Right atrium auricular region (tissue), 2 donors: ENCODE measurements around the gene FRAS1. TPM values are rescaled to one million over a fixed set of nuclear protein-coding genes. Genes with fewer than 3 reads are reported as not detected.
"Not testable (repeated sequence)": the region's sequence is repeated elsewhere in the genome, so short reads cannot be mapped to it uniquely, and the experiment has no call there.

ENCODE experiments used
- DNase-seq: peaks from one replicate; pipeline ENCODE4 v3.0.0-alpha.2; 2019; ENCODE audit warnings: low spot score
- H3K27ac ChIP-seq, 2 donors: fragments of 200-600 bp; sonication (generic); 1 replicate in 1 of 2; 2 replicates in 1 of 2; pipeline ENCODE4 v1.5.1; 2016 to 2019
- H3K27me3 ChIP-seq, 2 donors: fragments of 200-600 bp; sonication (generic); one replicate each; pipeline versions ENCODE4 v1.5.1 to v1.6.0; 2017 to 2019
- H3K36me3 ChIP-seq: fragments of 200-600 bp; sonication (generic); one replicate; pipeline ENCODE4 v1.5.1; 2016
- H3K4me1 ChIP-seq, 2 donors: fragments of 200-600 bp; sonication (generic); one replicate each; pipeline versions ENCODE4 v1.5.1 to v1.6.0; 2017 to 2019
- H3K4me3 ChIP-seq, 2 donors: fragments of 200-600 bp; sonication (generic); 1 replicate in 1 of 2; 2 replicates in 1 of 2; pipeline ENCODE4 v1.5.1; 2017 to 2019; ENCODE audit warnings: mild to moderate bottlenecking in 1 of 2, moderate library complexity in 1 of 2
- H3K9me3 ChIP-seq, 2 donors: fragments of 200-600 bp; sonication (generic); one replicate each; pipeline ENCODE4 v1.5.1; 2019
- total RNA-seq, 2 donors: library from RNA; depleted of rRNA; stranded (reverse); fragments of >200 nt; gene quantifications; one replicate each; pipeline ENCODE4 v1.1.0, GENCODE V29; 2016
- TF ChIP-seq, protein P1 (sequence below), 2 donors: fragments of 200-600 bp; sonication (generic); IDR thresholded peaks; one replicate each; pipeline ENCODE4 v1.5.1; 2019; ENCODE audit warnings: antibody characterized with exemption in 2 of 2

Gene FRAS1
- total RNA-seq, 2 donors from 2014 or later = 5.8 to 12.9 TPM

DNA sequence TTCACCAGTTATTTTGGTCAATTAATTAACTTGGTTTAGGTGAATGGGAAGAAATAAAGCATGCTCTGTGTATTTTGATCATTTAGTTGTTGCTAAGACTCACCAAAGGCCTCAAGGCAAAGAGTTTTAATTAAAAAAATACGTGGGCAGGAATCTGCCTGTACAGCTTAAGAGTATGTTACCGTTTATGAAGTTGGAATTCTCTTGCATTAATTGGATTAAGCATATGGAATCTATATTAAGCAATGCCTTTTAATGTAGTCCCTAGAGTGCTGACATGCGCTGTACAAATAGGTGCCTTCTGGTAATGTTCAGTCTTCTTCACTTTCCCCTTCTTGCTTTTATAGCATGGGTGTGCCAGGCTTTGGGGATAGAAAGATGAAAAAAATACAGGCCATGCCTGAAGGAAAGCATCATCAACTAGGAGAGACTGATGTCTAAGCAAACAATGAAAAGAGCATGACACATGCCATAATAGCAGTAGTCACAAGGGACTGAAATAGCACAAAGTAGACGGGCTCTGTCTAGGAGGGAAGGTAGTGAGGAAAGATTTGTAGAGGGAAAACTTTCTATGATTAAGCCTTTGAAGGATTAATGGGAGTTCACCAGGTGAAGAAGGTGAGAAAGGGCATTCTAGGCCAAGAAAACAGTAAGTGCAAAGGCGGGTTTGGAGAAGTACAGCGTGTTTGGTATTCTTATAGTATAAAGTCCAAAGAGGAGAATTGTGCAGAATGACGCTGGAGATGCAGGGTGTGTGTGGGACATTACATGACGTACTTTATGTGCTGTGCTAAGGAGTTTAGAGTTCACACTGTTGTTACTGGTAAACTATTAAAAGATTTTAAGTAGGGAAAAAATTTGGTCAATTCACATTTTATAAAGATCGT, 268.4 kb downstream of the FRAS1 start:
- TF ChIP-seq, protein P1, sequence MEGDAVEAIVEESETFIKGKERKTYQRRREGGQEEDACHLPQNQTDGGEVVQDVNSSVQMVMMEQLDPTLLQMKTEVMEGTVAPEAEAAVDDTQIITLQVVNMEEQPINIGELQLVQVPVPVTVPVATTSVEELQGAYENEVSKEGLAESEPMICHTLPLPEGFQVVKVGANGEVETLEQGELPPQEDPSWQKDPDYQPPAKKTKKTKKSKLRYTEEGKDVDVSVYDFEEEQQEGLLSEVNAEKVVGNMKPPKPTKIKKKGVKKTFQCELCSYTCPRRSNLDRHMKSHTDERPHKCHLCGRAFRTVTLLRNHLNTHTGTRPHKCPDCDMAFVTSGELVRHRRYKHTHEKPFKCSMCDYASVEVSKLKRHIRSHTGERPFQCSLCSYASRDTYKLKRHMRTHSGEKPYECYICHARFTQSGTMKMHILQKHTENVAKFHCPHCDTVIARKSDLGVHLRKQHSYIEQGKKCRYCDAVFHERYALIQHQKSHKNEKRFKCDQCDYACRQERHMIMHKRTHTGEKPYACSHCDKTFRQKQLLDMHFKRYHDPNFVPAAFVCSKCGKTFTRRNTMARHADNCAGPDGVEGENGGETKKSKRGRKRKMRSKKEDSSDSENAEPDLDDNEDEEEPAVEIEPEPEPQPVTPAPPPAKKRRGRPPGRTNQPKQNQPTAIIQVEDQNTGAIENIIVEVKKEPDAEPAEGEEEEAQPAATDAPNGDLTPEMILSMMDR (IDR thresholded peaks at IDR 0.05) = no peak
- no peaks in the 10 kb centered on the region for H3K27me3 ChIP-seq
- no peak for DNase-seq
- H3K4me1 ChIP-seq = no peaks in the 10 kb centered on the region
- no peak overlapping the region for H3K27ac ChIP-seq
- no peaks in the 10 kb centered on the region for H3K36me3 ChIP-seq
- no peak overlapping the region for H3K4me3 ChIP-seq
- H3K9me3 ChIP-seq = no peaks in the 10 kb centered on the region

DNA sequence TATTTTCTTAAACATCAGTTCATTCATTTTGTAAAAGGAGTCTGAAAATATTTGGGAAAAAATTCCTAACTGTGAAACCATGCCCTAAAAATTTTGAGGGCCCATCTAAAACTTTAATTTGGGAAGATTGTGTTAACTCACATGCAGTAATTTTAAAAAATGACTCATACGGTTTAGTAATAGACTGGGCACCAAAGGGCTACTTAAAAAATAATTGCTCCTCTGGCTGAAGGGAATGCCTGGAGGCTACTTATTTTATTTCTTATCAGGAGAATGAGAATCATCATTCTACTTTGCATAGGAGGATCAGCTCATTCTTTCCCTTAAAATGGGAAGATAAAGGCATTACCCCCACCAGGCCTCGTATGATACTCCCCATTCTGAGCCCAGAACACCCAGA, 271.5 kb downstream of the FRAS1 start:
- H3K36me3 ChIP-seq, H3K9me3 ChIP-seq, H3K4me3 ChIP-seq, H3K27ac ChIP-seq, H3K4me1 ChIP-seq, DNase-seq, H3K27me3 ChIP-seq: not testable (repeated sequence)

DNA sequence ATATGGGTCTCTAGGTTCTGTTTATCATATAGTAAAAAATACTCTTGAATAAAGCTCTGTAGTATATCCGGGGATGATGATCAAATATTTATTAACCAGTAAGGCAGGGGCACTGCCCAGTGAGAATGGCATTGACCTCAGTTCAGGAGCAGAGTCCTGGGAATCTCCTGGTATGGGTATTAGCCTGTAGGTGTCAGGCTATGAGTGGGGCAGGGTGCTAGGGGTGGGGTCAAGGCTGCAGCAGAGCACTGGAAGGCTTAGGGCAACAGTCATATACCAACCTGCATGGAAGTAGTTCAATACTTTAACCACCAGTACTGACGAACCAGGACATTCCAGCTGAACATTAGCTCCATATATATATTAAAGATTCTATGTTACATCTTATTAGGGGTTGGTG, 274.1 kb downstream of the FRAS1 start:
- TF ChIP-seq, protein P1 (IDR thresholded peaks at IDR 0.05) = no peak
- no peaks in the 10 kb centered on the region for H3K9me3 ChIP-seq
- H3K27me3 ChIP-seq = no peaks in the 10 kb centered on the region
- H3K27ac ChIP-seq = no peak overlapping the region
- no peaks in the 10 kb centered on the region for H3K36me3 ChIP-seq
- peaks cover 0 to 3% of the 10 kb centered on the region in 2 donors for H3K4me1 ChIP-seq
- H3K4me3 ChIP-seq = no peak overlapping the region
- DNase-seq = no peak

DNA sequence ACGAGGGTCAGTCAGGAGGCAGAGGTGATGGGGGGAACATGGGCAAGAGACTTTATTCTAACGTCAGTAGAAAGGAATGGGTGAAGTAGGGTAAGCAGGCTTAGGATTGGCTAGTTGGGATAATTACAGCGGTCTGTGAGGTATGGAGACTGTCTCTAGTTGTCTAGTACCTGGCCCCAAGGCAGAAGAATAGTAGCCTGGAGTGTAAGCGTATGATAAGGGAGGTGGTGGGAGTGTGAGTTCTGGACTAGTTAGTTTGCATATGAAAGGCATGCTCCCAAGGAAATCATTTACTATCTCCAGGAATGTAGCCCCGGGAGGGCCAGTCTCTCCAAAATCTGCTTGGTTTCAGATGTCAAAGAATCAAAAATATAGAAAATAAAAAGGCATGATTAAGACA, 274.8 kb downstream of the FRAS1 start:
- TF ChIP-seq, protein P1 (IDR thresholded peaks at IDR 0.05) = no peak

DNA sequence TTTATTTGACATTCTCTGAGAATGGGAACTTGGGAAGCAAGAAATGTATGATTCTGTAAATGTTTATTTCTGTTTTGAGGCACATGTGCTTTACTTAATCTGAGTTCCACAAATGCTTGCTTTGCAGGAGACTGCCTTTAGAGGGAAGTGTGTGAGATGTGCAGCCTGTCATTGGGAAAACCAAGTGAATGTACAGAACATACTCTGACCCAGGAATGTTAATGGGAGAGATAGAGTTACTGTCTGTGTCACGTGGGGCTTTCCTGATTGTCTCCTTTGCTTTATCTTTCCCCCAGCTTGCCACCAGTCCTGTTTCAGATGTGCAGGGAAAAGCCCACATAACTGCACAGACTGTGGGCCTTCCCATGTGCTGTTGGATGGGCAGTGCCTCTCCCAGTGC, 275.9 kb downstream of the FRAS1 start:
- peaks cover 0 to 13% of the 10 kb centered on the region in 2 donors for H3K4me1 ChIP-seq
- no peak for DNase-seq
- H3K27me3 ChIP-seq = no peaks in the 10 kb centered on the region
- TF ChIP-seq, protein P1 (IDR thresholded peaks at IDR 0.05) = no peak
- no peak overlapping the region for H3K27ac ChIP-seq
- H3K9me3 ChIP-seq = no peaks in the 10 kb centered on the region
- H3K4me3 ChIP-seq = no peak overlapping the region
- H3K36me3 ChIP-seq = no peaks in the 10 kb centered on the region

More for the DNA sequence above, 274.8 kb downstream of the FRAS1 start:
- no peak overlapping the region for H3K4me3 ChIP-seq
- no peak for DNase-seq
- H3K27me3 ChIP-seq = no peaks in the 10 kb centered on the region
- peaks cover 0 to 11% of the 10 kb centered on the region in 2 donors for H3K4me1 ChIP-seq
- no peak overlapping the region for H3K27ac ChIP-seq
- H3K9me3 ChIP-seq = no peaks in the 10 kb centered on the region
- H3K36me3 ChIP-seq = no peaks in the 10 kb centered on the region

DNA sequence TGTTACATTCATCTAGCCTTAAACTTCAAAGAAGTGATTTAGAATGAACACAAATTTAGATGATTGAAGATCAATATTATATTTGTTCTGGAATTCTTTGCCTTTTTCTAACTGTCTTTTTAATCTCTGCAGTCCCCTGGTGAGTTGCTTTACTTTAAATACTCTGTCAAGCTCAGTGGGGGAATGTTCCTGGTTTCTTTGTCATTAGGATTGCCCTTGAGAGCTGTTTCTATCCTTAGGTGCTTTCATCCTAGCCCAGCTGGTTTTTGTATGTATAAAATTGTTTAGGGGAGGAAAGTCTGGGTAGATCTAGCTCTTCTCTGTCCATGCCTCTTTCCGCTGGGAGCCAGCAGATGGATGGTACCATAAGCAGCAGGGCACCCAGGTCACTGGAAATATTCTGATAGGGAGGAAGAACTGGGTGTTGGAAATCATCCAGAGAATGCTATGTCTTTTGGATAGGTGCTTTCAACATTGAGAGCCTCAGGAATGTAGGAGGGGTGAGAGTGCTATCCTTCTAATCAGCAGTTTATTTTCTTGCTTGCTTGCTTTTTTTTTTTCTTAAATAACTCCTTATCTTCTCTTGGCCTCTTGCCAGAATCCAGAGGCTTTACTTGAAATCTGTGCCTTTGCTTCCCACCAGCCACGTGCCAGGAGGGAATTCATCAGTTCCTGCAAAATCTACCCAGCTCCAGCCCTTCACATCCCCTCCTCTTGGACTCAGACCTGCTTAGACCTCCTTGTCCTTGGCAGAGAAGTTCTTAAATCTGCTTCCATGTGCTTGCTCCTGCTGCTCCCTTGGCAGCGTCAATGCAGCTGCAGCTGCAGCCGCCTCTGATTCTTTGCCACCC, 279.2 kb downstream of the FRAS1 start:
- Histone ChIP-seq H3K36me3 (no peaks in the 10 kb centered on the region), H3K27me3 (no peaks in the 10 kb centered on the region), H3K4me1 (peaks cover 0 to 13% of the 10 kb centered on the region in 2 donors), H3K27ac (peak overlapping the region in 1 of 2 donors; percentile 19), H3K4me3 (no peak overlapping the region), H3K9me3 (no peaks in the 10 kb centered on the region)
- no peak for DNase-seq
- TF ChIP-seq, protein P1 (IDR thresholded peaks at IDR 0.05) = no peak
